NOMO-1 treated with dmso at 0.1 percent for 144 hours (cell line): ENCODE results near the gene SLC4A4.
"Not testable (repeated sequence)": the region's sequence is repeated elsewhere in the genome, so short reads cannot be mapped to it uniquely, and the experiment has no call there.

Experiments
- DNase-seq: peaks from one replicate; lab custom pipeline; 2025; ENCODE audit not compliant: unreplicated experiment; lab: John Stamatoyannopoulos, UW

Gene SLC4A4

DNA sequence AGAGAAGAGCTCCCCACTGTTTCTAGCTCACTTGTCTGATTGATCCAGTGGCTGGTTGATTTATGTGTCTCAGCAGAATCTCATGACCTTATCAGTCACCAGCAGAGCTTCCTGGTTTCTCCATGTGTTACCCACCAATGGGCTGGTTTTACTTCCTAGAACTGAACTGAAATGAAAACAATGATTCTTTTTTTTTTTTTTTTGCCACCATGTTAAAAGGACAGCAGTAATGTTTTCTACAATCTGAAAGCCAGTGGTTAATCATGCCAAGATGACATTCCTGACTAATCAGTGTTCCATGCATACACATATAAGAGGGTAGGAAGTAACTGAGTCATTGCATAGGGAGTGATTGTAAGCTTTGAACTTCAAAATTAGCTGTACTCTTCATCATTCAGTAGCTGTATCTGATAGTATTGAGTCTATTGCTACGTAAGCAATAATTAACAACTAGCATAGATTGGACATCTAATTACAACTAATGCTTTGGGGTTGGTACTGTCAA is 67.7 kb downstream of the SLC4A4 start:
- no peak for DNase-seq

DNA sequence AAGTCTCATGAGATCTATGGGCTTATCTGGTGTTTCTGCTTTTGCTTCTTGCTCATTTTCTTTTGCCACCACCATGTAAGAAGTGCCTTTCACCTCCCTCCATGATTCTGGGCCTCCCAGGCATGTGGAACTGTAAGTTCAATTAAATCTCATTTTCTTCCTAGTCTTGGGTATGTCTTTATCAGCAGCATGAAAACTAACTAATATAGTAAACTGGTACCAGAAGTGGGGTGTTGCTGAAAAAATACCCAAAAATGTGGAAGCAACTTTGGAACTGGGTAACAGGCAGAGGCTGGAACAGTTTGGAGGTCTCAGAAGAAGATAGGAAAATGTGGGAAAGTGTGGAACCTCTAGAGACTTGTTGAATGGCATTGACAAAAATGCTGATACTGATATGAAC is 70.1 kb downstream of the SLC4A4 start:
- DNase-seq, result not testable (repeated sequence)

- DNase-seq, result no peak
These were observed 73.2 kb downstream of the SLC4A4 start for GRCh38 chr4:71411981-71412380.

GRCh38 chr4:71415491-71415890 is 76.7 kb downstream of the SLC4A4 start:
- no peak for DNase-seq

GRCh38 chr4:71417150-71417549 is 78.3 kb downstream of the SLC4A4 start:
- no peak for DNase-seq

DNA sequence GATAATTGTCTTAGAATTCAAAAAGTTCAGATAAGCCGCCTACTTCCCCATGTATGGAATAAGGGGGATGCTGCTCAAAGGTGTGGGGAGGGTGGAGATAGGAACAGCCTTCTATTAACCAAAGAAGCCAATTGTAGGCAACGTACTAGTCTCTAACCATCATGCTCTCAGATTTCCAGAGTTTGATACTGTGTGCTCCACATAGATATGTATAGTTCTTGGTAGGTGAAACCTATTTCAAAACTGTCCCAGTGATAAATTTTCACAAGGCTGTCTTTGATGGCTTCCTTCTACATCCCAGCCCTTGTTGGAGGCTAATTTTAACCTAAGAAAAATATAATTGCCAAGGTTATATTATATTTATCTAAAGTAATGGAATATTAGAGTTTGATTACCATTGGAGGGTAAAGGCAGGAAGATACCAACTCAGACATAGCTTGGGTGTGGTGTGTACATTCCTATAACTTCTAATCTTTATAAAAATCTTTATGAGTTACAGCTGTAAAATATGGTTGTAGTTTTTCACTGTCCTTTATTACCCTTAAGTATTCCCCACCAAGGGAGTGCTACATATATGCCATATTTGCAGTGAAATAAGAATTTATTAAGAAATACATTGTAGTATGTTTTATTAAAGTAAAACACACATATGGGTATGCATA is 87.7 kb downstream of the SLC4A4 start:
- no peak for DNase-seq

DNA sequence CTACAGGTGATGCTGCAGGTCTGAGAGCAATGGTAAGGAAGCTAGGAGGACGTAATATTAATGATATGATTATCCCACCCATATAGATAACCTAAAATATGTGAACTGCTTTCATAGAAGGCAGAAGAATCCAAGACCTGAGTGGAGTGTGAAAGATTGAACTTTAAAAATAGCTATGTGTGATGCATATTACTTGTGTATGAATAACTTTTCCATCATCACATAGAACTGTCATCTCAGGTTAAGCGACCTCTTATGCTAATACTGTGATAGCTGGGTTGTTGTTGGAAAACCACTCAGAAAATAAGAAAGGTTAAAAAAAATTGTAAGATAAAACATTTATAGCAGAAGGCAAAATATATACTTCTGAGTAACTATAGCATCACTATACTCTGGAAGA is 90.3 kb downstream of the SLC4A4 start:
- DNase-seq, result no peak

- no peak for DNase-seq
These were observed 91.1 kb downstream of the SLC4A4 start for GRCh38 chr4:71429962-71430361.

DNA sequence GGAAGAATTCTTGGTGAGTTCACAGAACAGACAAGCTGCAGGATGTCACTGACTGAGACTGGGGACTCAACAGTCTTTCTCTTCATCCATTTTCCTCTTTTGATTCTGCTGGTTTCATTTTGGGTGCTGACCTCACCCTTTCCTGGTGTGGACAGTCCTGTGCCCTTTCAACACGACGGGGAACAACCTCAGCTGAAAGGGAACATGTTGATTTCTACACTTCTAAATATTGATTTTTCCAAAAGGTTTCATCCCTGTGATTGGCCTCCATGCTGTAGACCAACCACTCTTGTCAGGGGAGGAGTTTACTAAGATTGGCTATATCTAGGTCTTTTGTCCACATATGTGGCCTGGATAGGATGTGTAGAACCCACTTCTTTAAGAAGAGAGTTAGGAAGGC is 91.8 kb downstream of the SLC4A4 start:
- DNase-seq, result no peak

DNA sequence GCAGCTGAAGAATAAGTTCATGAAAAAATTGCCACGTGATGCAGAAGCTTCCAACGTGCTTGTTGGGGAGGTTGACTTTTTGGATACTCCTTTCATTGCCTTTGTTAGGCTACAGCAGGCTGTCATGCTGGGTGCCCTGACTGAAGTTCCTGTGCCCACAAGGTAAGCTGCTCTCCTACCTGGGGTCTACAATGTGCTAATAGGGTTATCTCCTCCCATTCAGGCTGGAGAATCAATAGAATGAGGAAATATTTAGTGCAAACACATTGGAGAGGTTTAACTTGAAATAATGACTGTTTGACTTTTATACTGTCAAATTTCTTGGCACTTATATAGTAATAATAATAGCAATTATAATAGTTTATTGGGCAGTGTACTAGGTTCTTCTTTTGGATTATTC is 101.8 kb downstream of the SLC4A4 start:
- no peak for DNase-seq

GRCh38 chr4:71441186-71442169 is 102.7 kb downstream of the SLC4A4 start:
- no peak for DNase-seq

GRCh38 chr4:71442336-71442735 is 103.5 kb downstream of the SLC4A4 start:
- DNase-seq, result no peak

- no peak for DNase-seq
These were observed 105.6 kb downstream of the SLC4A4 start for GRCh38 chr4:71444395-71444794.

DNA sequence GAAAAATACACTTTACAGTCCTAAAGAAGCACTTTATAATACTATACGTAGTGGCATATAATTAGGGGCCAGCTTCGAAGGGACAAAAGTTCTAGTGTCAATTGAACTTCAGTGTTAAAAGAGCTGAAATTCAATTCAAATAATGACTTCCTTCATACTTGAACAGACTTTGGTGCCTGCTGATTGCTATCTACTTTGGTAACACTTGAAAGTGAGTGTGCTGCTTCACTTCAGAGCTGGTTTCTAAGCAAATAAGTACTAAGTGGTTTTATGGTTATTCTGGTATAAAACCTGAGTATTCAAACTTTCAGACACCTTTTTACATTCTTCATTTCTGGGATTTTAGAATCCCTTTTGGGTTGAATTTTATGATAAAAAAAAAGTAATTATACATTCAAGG is 107.0 kb downstream of the SLC4A4 start:
- no peak for DNase-seq

GRCh38 chr4:71446479-71447081 is 107.8 kb downstream of the SLC4A4 start:
- DNase-seq, result no peak

- DNase-seq, result no peak
These were observed 110.2 kb downstream of the SLC4A4 start for GRCh38 chr4:71449040-71449439.

GRCh38 chr4:71449878-71450277 is 111.1 kb downstream of the SLC4A4 start:
- no peak for DNase-seq

DNA sequence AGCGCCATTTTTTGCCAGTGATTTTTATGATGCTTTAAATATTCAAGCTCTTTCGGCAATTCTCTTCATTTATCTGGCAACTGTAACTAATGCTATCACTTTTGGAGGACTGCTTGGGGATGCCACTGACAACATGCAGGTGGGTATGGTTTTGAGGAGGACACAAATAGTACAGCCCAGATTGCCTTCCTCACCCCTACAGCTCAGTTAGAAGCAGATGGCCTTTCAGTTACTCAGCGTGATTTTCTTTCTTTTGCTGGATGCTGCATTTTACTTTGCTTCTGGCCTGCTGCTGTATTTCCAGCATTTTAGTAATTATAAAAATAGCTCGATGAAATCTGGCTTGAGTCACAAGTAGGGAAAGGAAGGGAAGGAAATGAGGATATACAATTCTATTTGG is 114.7 kb downstream of the SLC4A4 start:
- DNase-seq, result no peak

GRCh38 chr4:71456841-71457240 is 118.0 kb downstream of the SLC4A4 start:
- DNase-seq, result no peak

- DNase-seq, result no peak
These were observed 121.6 kb downstream of the SLC4A4 start for GRCh38 chr4:71460371-71460770.

DNA sequence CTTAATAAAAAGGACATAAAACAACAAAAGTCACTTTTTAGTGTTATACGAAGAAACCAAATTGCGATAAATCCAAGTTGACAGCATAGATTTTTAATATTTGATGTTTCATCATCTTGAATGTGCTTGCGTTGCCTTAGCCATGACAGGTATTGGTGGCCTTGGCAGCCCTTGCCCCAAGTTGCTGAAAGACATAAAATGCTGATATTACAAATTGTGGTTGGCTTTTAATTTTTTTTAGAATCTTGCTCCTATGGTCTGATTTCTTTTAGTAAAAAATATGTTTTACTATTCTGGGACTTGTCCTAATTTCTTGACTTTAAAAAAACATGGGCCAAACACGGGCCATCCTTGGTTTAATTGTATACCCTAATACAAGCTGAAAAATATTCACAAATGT is 122.6 kb downstream of the SLC4A4 start:
- no peak for DNase-seq

DNA sequence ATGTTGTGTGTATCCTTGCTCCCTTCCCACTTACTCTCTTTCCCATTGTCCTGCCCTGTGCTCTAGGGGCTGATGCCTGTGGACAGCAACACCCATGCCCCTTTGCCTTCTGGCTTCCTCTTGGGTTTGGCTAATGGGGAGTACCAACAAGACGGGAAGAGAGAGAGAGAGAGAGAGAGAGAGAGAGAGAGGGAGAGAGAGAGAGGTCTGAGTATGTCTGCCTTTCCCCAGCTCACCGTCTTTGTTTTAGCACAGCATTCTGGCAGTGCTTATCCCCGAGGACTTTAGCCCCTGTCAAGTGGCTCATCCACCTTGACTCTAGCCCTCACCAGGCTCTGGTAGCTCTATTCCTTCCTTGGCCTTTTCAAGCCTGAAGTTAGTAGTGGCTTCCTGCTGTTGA is 128.0 kb downstream of the SLC4A4 start:
- no peak for DNase-seq
